ENCODE results near the gene ENTPD2. TPM values are rescaled to one million over a fixed set of nuclear protein-coding genes. Genes with fewer than 3 reads are reported as not detected.

The ENTPD2 gene
- total and polyA plus RNA-seq, 10 of the 15 experiments (the other 5 are each of a cell fraction or from before 2014, with no cell fraction given) = 0.15 to 1.8 (median 0.65) TPM; not detected in 2

DNA sequence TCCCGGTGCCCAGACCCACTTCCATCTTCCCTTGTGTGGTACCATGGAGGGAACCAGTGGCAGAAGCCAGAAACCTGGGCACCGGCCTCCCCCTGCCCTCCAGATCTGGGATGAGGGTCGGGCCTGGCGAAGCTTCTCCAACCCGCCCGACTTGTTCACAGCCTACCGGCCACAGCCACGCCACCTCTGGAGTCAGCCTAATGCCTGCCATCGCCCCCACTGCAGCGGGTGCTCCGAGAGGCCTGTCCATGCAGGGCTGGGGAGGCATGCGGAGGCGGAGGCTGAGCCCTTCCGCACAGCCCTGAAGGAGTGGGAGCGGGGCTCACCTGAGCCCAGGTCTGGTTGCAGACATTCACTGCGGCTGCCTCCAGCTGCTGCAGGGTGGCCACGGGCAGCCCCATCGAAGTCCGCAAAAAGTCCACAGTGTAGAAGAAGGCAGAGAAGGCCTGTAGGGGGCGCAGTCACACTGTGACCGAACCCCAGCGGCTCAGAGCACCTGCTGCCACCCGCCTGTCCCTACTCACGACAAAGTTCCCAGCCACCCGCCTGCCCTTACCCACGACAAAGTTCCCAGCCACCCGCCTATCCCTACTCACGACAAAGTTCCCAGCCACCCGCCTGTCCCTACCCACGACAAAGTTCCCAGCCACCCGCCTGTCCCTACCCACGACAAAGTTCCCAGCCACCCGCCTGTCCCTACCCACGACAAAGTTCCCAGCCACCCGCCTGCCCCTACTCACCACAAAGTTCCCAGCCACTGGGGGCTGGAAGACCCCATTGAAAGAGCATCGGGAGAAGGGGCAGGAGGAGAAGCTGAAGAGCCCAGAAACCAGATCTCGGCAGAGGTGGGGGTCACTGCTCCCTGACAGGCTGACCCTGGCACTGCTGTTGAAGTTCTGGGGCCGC is 4.1 kb downstream of the ENTPD2 start (continued):
- no peak for TF ChIP-seq KLF5 (IDR thresholded peaks at IDR 0.05; ENCODE audit: partially characterized antibody)
- no peak for TF ChIP-seq SMARCA5 (IDR thresholded peaks at IDR 0.05)
- 0 out of 2 replicates have a peak, but pooled peaks have one; percentile 39 for TF ChIP-seq RAD21 (IDR thresholded peaks at IDR 0.05; ENCODE audit: insufficient read depth, low read depth, low read length)
- TF ChIP-seq, protein P1, sequence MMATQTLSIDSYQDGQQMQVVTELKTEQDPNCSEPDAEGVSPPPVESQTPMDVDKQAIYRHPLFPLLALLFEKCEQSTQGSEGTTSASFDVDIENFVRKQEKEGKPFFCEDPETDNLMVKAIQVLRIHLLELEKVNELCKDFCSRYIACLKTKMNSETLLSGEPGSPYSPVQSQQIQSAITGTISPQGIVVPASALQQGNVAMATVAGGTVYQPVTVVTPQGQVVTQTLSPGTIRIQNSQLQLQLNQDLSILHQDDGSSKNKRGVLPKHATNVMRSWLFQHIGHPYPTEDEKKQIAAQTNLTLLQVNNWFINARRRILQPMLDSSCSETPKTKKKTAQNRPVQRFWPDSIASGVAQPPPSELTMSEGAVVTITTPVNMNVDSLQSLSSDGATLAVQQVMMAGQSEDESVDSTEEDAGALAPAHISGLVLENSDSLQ (IDR thresholded peaks at IDR 0.05) = no peak
- peak; percentile 30; the same call in 1 of the 2 replicates for TF ChIP-seq SMC3 (IDR thresholded peaks at IDR 0.05; ENCODE audit: borderline replicate concordance, low read length)
- no peak for TF ChIP-seq ZNF207 (IDR thresholded peaks at IDR 0.05; ENCODE audit: borderline replicate concordance)
- TF ChIP-seq TARDBP (IDR thresholded peaks at IDR 0.05; ENCODE audit: borderline replicate concordance) = no peak
- TF ChIP-seq, protein P2, sequence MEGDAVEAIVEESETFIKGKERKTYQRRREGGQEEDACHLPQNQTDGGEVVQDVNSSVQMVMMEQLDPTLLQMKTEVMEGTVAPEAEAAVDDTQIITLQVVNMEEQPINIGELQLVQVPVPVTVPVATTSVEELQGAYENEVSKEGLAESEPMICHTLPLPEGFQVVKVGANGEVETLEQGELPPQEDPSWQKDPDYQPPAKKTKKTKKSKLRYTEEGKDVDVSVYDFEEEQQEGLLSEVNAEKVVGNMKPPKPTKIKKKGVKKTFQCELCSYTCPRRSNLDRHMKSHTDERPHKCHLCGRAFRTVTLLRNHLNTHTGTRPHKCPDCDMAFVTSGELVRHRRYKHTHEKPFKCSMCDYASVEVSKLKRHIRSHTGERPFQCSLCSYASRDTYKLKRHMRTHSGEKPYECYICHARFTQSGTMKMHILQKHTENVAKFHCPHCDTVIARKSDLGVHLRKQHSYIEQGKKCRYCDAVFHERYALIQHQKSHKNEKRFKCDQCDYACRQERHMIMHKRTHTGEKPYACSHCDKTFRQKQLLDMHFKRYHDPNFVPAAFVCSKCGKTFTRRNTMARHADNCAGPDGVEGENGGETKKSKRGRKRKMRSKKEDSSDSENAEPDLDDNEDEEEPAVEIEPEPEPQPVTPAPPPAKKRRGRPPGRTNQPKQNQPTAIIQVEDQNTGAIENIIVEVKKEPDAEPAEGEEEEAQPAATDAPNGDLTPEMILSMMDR (IDR thresholded peaks at IDR 0.05 in 2 of 3, conservative IDR thresholded peaks at IDR 0.05 in 1 of 3; ENCODE audit: control insufficient read depth in 2 of 3, extremely low read depth in 1 of 3, insufficient read depth in 1 of 3, low read depth in 3 of 3, low read length in 3 of 3) = peak; percentile 49 to 70 (median 61)
- TF ChIP-seq MYC (IDR thresholded peaks at IDR 0.05; ENCODE audit: insufficient read depth, insufficient read length, insufficient replicate concordance, low read length, severe bottlenecking) = no peak
- TF ChIP-seq, protein P3, sequence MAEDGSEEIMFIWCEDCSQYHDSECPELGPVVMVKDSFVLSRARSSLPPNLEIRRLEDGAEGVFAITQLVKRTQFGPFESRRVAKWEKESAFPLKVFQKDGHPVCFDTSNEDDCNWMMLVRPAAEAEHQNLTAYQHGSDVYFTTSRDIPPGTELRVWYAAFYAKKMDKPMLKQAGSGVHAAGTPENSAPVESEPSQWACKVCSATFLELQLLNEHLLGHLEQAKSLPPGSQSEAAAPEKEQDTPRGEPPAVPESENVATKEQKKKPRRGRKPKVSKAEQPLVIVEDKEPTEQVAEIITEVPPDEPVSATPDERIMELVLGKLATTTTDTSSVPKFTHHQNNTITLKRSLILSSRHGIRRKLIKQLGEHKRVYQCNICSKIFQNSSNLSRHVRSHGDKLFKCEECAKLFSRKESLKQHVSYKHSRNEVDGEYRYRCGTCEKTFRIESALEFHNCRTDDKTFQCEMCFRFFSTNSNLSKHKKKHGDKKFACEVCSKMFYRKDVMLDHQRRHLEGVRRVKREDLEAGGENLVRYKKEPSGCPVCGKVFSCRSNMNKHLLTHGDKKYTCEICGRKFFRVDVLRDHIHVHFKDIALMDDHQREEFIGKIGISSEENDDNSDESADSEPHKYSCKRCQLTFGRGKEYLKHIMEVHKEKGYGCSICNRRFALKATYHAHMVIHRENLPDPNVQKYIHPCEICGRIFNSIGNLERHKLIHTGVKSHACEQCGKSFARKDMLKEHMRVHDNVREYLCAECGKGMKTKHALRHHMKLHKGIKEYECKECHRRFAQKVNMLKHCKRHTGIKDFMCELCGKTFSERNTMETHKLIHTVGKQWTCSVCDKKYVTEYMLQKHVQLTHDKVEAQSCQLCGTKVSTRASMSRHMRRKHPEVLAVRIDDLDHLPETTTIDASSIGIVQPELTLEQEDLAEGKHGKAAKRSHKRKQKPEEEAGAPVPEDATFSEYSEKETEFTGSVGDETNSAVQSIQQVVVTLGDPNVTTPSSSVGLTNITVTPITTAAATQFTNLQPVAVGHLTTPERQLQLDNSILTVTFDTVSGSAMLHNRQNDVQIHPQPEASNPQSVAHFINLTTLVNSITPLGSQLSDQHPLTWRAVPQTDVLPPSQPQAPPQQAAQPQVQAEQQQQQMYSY (CRISPR knock-in tag; IDR thresholded peaks at IDR 0.05) = no peak
- no peak for TF ChIP-seq WRNIP1 (IDR thresholded peaks at IDR 0.05; ENCODE audit: borderline replicate concordance, low read depth, low read length)
- TF ChIP-seq, protein P4, sequence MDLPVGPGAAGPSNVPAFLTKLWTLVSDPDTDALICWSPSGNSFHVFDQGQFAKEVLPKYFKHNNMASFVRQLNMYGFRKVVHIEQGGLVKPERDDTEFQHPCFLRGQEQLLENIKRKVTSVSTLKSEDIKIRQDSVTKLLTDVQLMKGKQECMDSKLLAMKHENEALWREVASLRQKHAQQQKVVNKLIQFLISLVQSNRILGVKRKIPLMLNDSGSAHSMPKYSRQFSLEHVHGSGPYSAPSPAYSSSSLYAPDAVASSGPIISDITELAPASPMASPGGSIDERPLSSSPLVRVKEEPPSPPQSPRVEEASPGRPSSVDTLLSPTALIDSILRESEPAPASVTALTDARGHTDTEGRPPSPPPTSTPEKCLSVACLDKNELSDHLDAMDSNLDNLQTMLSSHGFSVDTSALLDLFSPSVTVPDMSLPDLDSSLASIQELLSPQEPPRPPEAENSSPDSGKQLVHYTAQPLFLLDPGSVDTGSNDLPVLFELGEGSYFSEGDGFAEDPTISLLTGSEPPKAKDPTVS (IDR thresholded peaks at IDR 0.05; ENCODE audit: low read depth, low read length) = no peak
- no peak for TF ChIP-seq SP1 (IDR thresholded peaks at IDR 0.05; ENCODE audit: low read depth, low read length)
- TF ChIP-seq RELA (IDR thresholded peaks at IDR 0.05; ENCODE audit: borderline replicate concordance, partially characterized antibody) = no peak
- TF ChIP-seq BCL11A (IDR thresholded peaks at IDR 0.05; ENCODE audit: low read depth, low read length) = no peak
- TF ChIP-seq, protein P5, sequence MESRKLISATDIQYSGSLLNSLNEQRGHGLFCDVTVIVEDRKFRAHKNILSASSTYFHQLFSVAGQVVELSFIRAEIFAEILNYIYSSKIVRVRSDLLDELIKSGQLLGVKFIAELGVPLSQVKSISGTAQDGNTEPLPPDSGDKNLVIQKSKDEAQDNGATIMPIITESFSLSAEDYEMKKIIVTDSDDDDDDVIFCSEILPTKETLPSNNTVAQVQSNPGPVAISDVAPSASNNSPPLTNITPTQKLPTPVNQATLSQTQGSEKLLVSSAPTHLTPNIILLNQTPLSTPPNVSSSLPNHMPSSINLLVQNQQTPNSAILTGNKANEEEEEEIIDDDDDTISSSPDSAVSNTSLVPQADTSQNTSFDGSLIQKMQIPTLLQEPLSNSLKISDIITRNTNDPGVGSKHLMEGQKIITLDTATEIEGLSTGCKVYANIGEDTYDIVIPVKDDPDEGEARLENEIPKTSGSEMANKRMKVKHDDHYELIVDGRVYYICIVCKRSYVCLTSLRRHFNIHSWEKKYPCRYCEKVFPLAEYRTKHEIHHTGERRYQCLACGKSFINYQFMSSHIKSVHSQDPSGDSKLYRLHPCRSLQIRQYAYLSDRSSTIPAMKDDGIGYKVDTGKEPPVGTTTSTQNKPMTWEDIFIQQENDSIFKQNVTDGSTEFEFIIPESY (IDR thresholded peaks at IDR 0.05) = no peak
- TF ChIP-seq, protein P6, sequence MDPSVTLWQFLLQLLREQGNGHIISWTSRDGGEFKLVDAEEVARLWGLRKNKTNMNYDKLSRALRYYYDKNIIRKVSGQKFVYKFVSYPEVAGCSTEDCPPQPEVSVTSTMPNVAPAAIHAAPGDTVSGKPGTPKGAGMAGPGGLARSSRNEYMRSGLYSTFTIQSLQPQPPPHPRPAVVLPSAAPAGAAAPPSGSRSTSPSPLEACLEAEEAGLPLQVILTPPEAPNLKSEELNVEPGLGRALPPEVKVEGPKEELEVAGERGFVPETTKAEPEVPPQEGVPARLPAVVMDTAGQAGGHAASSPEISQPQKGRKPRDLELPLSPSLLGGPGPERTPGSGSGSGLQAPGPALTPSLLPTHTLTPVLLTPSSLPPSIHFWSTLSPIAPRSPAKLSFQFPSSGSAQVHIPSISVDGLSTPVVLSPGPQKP (IDR thresholded peaks at IDR 0.05; ENCODE audit: low read depth, low read length) = no peak
